HG03139 (cell line): ENCODE data around the gene AKAP11.
"Not testable (repeated sequence)": the region's sequence is repeated elsewhere in the genome, so short reads cannot be mapped to it uniquely, and the experiment has no call there.

ENCODE experiments used
- ATAC-seq: cut with Tn5 transposase; IDR thresholded peaks from one replicate; pipeline ENCODE4 v1.9.1; 2021; ENCODE audit not compliant: unreplicated experiment

The AKAP11 gene

GRCh38 chr13:42272115-42272803 lies at the start of gene AKAP11:
Gene AKAP11, plus strand, starts transcription at chr13:42272152. Its CDS starts 14,197 bp downstream, at chr13:42286349.
- ATAC-seq: peak; percentile 18

GRCh38 chr13:42223681-42224080 lies 48.3 kb upstream of the AKAP11 start:
- no peak for ATAC-seq

GRCh38 chr13:42225051-42225450 lies 46.9 kb upstream of the AKAP11 start:
- no peak for ATAC-seq

GRCh38 chr13:42226759-42227158 lies 45.2 kb upstream of the AKAP11 start:
- not testable (repeated sequence) for ATAC-seq

- ATAC-seq: no peak
Observed at GRCh38 chr13:42228527-42228926, 43.4 kb upstream of the AKAP11 start.

GRCh38 chr13:42229287-42229686 lies 42.7 kb upstream of the AKAP11 start:
- no peak for ATAC-seq

GRCh38 chr13:42232671-42233070 lies 39.3 kb upstream of the AKAP11 start:
- ATAC-seq: no peak

- ATAC-seq: no peak
Observed at GRCh38 chr13:42233726-42234125, 38.2 kb upstream of the AKAP11 start.

GRCh38 chr13:42239161-42239560 lies 32.8 kb upstream of the AKAP11 start:
- no peak for ATAC-seq

GRCh38 chr13:42239644-42240043 lies 32.3 kb upstream of the AKAP11 start:
- ATAC-seq: no peak

- ATAC-seq: no peak
Observed at GRCh38 chr13:42246541-42246940, 25.4 kb upstream of the AKAP11 start.

- ATAC-seq: no peak
Observed at GRCh38 chr13:42247883-42248282, 24.1 kb upstream of the AKAP11 start.

GRCh38 chr13:42255886-42256285 lies 16.1 kb upstream of the AKAP11 start:
- ATAC-seq: no peak

GRCh38 chr13:42258747-42259146 lies 13.2 kb upstream of the AKAP11 start:
- ATAC-seq: no peak

- ATAC-seq: no peak
Observed at GRCh38 chr13:42259515-42259914, 12.4 kb upstream of the AKAP11 start.

GRCh38 chr13:42260903-42261654 lies 10.9 kb upstream of the AKAP11 start:
- ATAC-seq: no peak

GRCh38 chr13:42266473-42266872 lies 5.5 kb upstream of the AKAP11 start:
- no peak for ATAC-seq

GRCh38 chr13:42270160-42270856 lies 1.6 kb upstream of the AKAP11 start:
- ATAC-seq: no peak

GRCh38 chr13:42270857-42271215 lies 1.1 kb upstream of the AKAP11 start:
- ATAC-seq: no peak

GRCh38 chr13:42271337-42272114 lies 426 bp upstream of the AKAP11 start:
- peak; percentile 88 for ATAC-seq

- no peak for ATAC-seq
Observed at GRCh38 chr13:42272804-42273175, 838 bp downstream of the AKAP11 start.
